HG03432 (cell line): ENCODE results near the gene ABL2.

ENCODE experiments used
- ATAC-seq: cut with Tn5 transposase; IDR thresholded peaks from one replicate; pipeline ENCODE4 v1.9.1; 2021; ENCODE audit warnings: mild to moderate bottlenecking, moderate library complexity; ENCODE audit not compliant: unreplicated experiment

The ABL2 gene

DNA sequence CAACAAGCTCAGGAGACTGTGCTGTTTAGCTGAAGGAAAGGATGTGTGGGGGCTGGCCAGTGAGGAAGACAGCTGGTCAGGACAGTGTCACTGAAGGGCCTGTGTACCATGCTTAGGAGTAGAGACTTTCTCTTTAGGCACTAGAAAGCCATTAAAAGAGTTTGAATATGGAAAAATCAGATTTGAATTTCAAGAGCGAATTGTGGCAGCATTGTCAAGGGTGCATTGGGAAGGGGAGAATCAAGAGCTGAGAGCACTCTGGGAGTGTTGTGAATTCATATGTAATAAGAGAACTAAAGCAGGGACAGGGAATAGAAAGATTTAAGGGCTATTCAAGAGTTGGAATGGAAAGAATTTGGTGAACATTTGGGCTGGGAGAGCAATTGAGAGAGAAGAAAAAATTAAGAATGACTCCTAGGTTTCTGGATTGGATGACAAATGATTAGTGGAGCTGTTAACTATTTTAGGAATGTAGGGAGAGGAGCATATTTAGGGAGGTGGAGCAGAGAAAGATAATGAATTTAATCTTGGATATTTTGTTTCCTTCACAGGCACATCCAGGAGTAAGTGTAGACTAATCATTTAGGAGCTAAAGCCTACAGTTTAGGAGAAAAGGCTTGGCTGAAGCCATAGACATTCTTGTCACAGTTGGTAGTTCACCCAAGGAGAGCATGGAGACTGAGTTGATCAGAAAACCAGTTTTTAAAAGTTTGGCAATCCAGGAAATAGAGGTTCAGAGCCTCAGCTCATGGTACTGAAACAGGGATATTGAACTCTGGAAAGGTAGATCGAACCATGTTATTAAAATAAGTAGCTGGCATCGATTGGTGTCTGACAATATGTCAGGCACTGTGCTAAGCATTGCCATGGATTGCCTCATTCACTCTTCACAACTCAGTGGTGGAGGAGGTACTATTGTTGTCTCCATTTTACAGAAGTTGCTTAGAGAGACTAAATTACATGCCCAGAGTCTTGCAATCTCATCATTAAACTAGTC is 170.7 kb downstream of the ABL2 start:
- ATAC-seq, result no peak

- ATAC-seq, result no peak
Measured at GRCh38 chr1:179055937-179056336, 173.5 kb downstream of the ABL2 start.

- ATAC-seq, result no peak
Measured at GRCh38 chr1:179053486-179053885, 176.0 kb downstream of the ABL2 start.

DNA sequence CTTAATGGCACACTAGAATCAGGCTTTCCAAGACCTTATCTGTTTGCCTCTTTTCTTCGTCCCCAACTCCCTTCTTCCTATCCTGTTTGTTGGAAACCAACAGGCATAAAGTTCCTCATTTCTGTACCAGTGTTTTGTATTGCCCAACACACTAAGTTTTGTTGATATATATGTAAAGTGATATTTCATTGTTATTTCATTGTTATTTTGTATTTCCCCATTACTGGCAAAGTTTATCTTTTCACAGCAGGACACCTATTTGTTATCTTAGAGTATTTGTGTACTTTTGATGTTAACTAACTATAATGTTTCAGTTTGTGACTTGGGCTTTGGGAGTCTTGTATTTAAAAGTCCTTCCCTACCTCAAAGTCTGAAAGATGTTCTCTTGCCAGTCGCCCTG is 176.7 kb downstream of the ABL2 start:
- no peak for ATAC-seq
